A549 (cell line): ENCODE results near the gene CAPN2. TPM values are rescaled to one million over a fixed set of nuclear protein-coding genes. Genes with fewer than 3 reads are reported as not detected.

Experiments
- ATAC-seq, 2 experiments: fragments of 200-7000 bp in 1 of 2; fragments of >200 bp in 1 of 2; cut with Nextera tagmentation in 1 of 2; cut with Tn5 transposase in 1 of 2; 3 replicates each; pipeline versions ENCODE4 v1.8.0 to v1.9.1; 2018 to 2020; ENCODE audit warnings: mild to moderate bottlenecking in 1 of 2, moderate library complexity in 1 of 2
- CTCF ChIA-PET: fragments of 300-600 bp; sonication (Branson Sonifier 250); formaldehyde crosslinking; extraction: SDS; loops from one replicate; lab custom pipeline; 2021; ENCODE audit warnings: antibody characterized with exemption, inconsistent platforms; lab: Yijun Ruan, JAX
- POLR2A ChIA-PET: fragments of 350-600 bp; formaldehyde crosslinking; extraction: SDS; loops from one replicate; lab custom pipeline; 2021; ENCODE audit warnings: antibody characterized with exemption, inconsistent platforms; lab: Yijun Ruan, JAX
- DNase-seq, 2 experiments: peaks; one replicate each; pipeline versions ENCODE4 v3.0.0 to v3.0.0-alpha.2; 2011 to 2016; ENCODE audit warnings: low read depth in 1 of 2, low spot score in 1 of 2
- FAIRE-seq: peaks from 2 replicates; lab custom pipeline; 2011; peaks lifted over from hg19 to GRCh38; lab: Jason Lieb, UNC
- H3K27ac ChIP-seq, 2 experiments: fragments of >200 bp; sonication (Bioruptor Twin); formaldehyde crosslinking; 3 replicates each; pipeline ENCODE4 v1.5.1; 2016 to 2017
- H3K4me1 ChIP-seq: fragments of >200 bp; sonication (Bioruptor Twin); formaldehyde crosslinking; 3 replicates; pipeline ENCODE4 v1.6.1; 2016
- H3K4me2 ChIP-seq: fragments of >200 bp; sonication (Bioruptor Twin); formaldehyde crosslinking; 3 replicates; pipeline ENCODE4 v1.6.1; 2016
- H3K4me3 ChIP-seq: fragments of >200 bp; sonication (Bioruptor Twin); formaldehyde crosslinking; 3 replicates; pipeline ENCODE4 v1.5.1; 2016
- H3K9me3 ChIP-seq: fragments of >200 bp; sonication (Bioruptor Twin); formaldehyde crosslinking; 3 replicates; pipeline ENCODE4 v1.6.1; 2016
- ATOH8 ChIP-seq: fragments of 250-450 bp; sonication (Bioruptor Pico); IDR thresholded peaks from 2 replicates; pipeline ENCODE4 v1.5.0; 2020; ENCODE audit warnings: low read depth, mild to moderate bottlenecking, moderate library complexity
- BHLHE40 ChIP-seq: IDR thresholded peaks from 2 replicates; pipeline ENCODE4 v1.6.1; 2012; ENCODE audit warnings: low read depth, low read length, inconsistent platforms
- CBX2 ChIP-seq: fragments of 200-600 bp; sonication (generic); IDR thresholded peaks from 2 replicates; pipeline ENCODE4 v1.6.1; 2016; ENCODE audit warnings: low read depth, mild to moderate bottlenecking, borderline replicate concordance
- CEBPB ChIP-seq, 2 experiments: fragments of >200 bp in 1 of 2; sonication (Bioruptor Twin) in 1 of 2; formaldehyde crosslinking in 1 of 2; IDR thresholded peaks; 2 replicates each; pipeline ENCODE4 v1.6.1; 2012 to 2016
- CHD2 ChIP-seq: fragments of 150-350 bp; IDR thresholded peaks from 2 replicates; pipeline ENCODE4 v1.6.1; 2014; ENCODE audit warnings: low read length; ENCODE audit not compliant: partially characterized antibody
- EHMT2 ChIP-seq: fragments of 200-600 bp; sonication (generic); IDR thresholded peaks from 2 replicates; pipeline ENCODE4 v1.6.1; 2016; ENCODE audit warnings: antibody characterized with exemption, low read depth, mild to moderate bottlenecking, moderate library complexity
- ELK1 ChIP-seq: fragments of 150-350 bp; IDR thresholded peaks from 2 replicates; pipeline ENCODE4 v1.6.1; 2014; ENCODE audit warnings: low read depth, mild to moderate bottlenecking, low read length
- FOSB ChIP-seq: fragments of 250-450 bp; sonication (Bioruptor Pico); IDR thresholded peaks from 2 replicates; pipeline ENCODE4 v1.5.0; 2020; ENCODE audit warnings: mild to moderate bottlenecking, moderate library complexity
- FOXS1 ChIP-seq: fragments of 250-450 bp; sonication (Bioruptor Pico); IDR thresholded peaks from 2 replicates; pipeline ENCODE4 v1.5.0; 2020; ENCODE audit warnings: mild to moderate bottlenecking, moderate library complexity
- HDAC2 ChIP-seq: fragments of 200-600 bp; sonication (generic); IDR thresholded peaks from 2 replicates; pipeline ENCODE4 v1.6.1; 2016
- HES2 ChIP-seq: fragments of >200 bp; sonication (Bioruptor Twin); formaldehyde crosslinking; IDR thresholded peaks from 2 replicates; pipeline ENCODE4 v1.6.1; 2016
- HEYL ChIP-seq: fragments of 250-450 bp; sonication (Bioruptor Pico); IDR thresholded peaks from 2 replicates; pipeline ENCODE4 v1.8.0; 2021; ENCODE audit warnings: mild to moderate bottlenecking, moderate library complexity
- HOXB5 ChIP-seq: fragments of 250-450 bp; sonication (Bioruptor Pico); IDR thresholded peaks from 2 replicates; pipeline ENCODE4 v1.5.0; 2020; ENCODE audit warnings: mild to moderate bottlenecking, moderate library complexity
- JUNB ChIP-seq: fragments of >200 bp; sonication (Bioruptor Twin); formaldehyde crosslinking; IDR thresholded peaks from 2 replicates; pipeline ENCODE4 v1.6.1; 2016
- KDM5A ChIP-seq: fragments of 200-600 bp; sonication (generic); IDR thresholded peaks from 2 replicates; pipeline ENCODE4 v1.6.1; 2016; ENCODE audit warnings: antibody characterized with exemption, mild to moderate bottlenecking
- MAFK ChIP-seq: fragments of 450-650 bp; IDR thresholded peaks from 2 replicates; pipeline ENCODE4 v1.6.1; 2014; ENCODE audit not compliant: partially characterized antibody
- MAX ChIP-seq: IDR thresholded peaks from 2 replicates; pipeline ENCODE4 v1.6.1; 2012
- NFE2L2 ChIP-seq: fragments of 150-350 bp; conservative IDR thresholded peaks from 2 replicates; pipeline ENCODE4 v1.6.1; 2014; ENCODE audit warnings: low read length
- NR3C1 ChIP-seq: fragments of >200 bp; sonication (Bioruptor Twin); formaldehyde crosslinking; IDR thresholded peaks from 3 replicates; pipeline ENCODE4 v1.6.1; 2017
- PHF8 ChIP-seq: fragments of 200-600 bp; sonication (generic); IDR thresholded peaks from 2 replicates; pipeline ENCODE4 v1.6.1; 2016; ENCODE audit warnings: low read depth, mild to moderate bottlenecking, antibody characterized with exemption, moderate library complexity, borderline replicate concordance
- POLR2A ChIP-seq: IDR thresholded peaks from 2 replicates; pipeline ENCODE4 v1.6.1; 2012; ENCODE audit warnings: mild to moderate bottlenecking, low read length
- POLR2AphosphoS2 ChIP-seq: conservative IDR thresholded peaks from 2 replicates; pipeline ENCODE4 v1.6.1; 2012; ENCODE audit warnings: low read length, improper control_type of control experiment, inconsistent platforms
- REST ChIP-seq: fragments of 200-600 bp; sonication (generic); IDR thresholded peaks from 2 replicates; pipeline ENCODE4 v1.6.1; 2016; ENCODE audit warnings: antibody characterized with exemption, mild to moderate bottlenecking, moderate library complexity
- RFX5 ChIP-seq: fragments of 450-650 bp; IDR thresholded peaks from 2 replicates; pipeline ENCODE4 v1.7.1; 2014; ENCODE audit warnings: antibody characterized with exemption, mild to moderate bottlenecking, moderate library complexity
- TFCP2L1 ChIP-seq: fragments of 250-450 bp; sonication (Bioruptor Pico); IDR thresholded peaks from 2 replicates; pipeline ENCODE4 v1.5.0; 2021; ENCODE audit warnings: mild to moderate bottlenecking
- ZFP36 ChIP-seq: fragments of 450-650 bp; IDR thresholded peaks from 2 replicates; pipeline ENCODE4 v1.6.1; 2014; ENCODE audit warnings: borderline replicate concordance; ENCODE audit not compliant: partially characterized antibody
- WGBS: methylation state at CpG from one replicate; pipeline ENCODE4 v1.1.6; 2017; ENCODE audit errors: missing lambda C conversion rate; 5-methylcytosine and 5-hydroxymethylcytosine counted together
- polyA plus RNA-seq, 4 experiments: library from polyadenylated mRNA; depleted of rRNA in 3 of 4; stranded (reverse); fragments of >200 nt; fragmentation: RNase III in 1 of 4; extraction: RNeasy Plus Mini Kit Qiagen cat#74134 plus additional on column Dnase treatment in 1 of 4; gene quantifications; 2 replicates in 3 of 4; 3 replicates in 1 of 4; pipeline ENCODE4 v1.2.3, GENCODE V29; 2011 to 2017
- TF ChIP-seq, protein P1 (sequence below): fragments of >200 bp; sonication (Bioruptor Twin); formaldehyde crosslinking; IDR thresholded peaks from 3 replicates; pipeline ENCODE4 v1.5.1; 2016

Gene CAPN2
- polyA plus RNA-seq, 2 of the 4 experiments (the other 2 are of a cell fraction): 199 to 300 TPM

DNA sequence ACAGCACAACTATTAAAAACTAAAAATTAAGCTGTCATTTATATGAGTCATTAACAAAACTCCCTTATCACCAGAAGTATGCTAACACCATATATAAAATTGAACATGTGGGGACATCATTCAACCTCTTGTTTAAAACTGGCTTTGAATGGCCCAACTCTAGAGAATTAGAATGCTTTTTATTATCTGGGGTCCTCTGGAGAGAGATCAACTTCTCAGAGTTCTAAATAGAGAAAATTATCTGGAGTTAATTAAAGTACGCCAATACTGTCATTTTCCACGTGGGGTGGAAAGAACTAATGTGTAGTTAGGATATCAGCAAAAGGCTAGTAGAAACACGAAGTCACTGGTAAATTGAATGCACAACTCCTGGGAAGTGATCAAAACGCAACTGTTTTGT, 21.2 kb upstream of the CAPN2 start:
- FAIRE-seq: peak; percentile 7
- ChIA-PET CTCF (interaction anchor here (0.9 to 1.5 kb wide), 4 partner anchors 11 to 558 kb away, joined by 3 to 7 read pairs (median 5); no protein-coding TSS in a partner anchor), POLR2A (no interaction called here)
- Histone ChIP-seq H3K4me3 (no peak overlapping the region), H3K4me2 (no peak overlapping the region), H3K9me3 (no peaks in the 10 kb centered on the region), H3K27ac (no peak overlapping the region), H3K4me1 (no peaks in the 10 kb centered on the region)
- no peak for ATAC-seq
- TF ChIP-seq ATOH8 (CRISPR knock-in tag): no peak
- no peak for TF ChIP-seq REST
- TF ChIP-seq RFX5: no peak
- no peak for TF ChIP-seq HOXB5 (CRISPR knock-in tag)
- no peak for TF ChIP-seq HDAC2
- TF ChIP-seq FOXS1 (CRISPR knock-in tag): no peak
- TF ChIP-seq HEYL (CRISPR knock-in tag): no peak
- no peak for TF ChIP-seq BHLHE40
- no peak for TF ChIP-seq HES2
- no peak for TF ChIP-seq NFE2L2
- TF ChIP-seq KDM5A: no peak
- TF ChIP-seq MAX: no peak
- TF ChIP-seq CBX2: no peak
- DNase-seq: no peak
- WGBS: 39% methylated on average over 4 of the region's 4 CpGs

DNA sequence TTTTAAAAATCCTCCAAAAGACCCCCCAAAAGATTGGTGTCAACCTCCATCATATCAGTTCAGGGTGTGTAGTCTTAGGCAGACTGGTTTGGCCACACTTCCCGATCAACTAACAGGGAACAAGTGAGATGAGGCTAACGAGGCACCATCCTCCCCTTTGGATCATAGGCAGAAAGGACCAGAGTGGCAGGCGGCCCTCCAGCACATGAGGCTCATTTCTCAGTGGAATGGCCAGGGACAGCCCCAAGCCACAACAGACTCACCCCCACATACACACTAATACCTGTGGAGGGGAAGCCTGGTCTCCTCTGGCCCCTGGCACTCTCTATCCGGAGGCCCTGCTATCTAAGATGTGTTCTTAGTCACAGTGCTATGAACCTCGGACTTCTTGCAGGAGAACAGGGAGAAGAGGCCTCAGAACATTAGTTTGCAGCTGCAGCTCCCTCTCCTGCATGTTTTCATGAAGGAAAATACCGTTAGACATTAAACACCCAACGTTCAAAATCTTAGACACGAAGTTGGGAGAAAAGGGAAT, 17.3 kb upstream of the CAPN2 start:
- H3K9me3 ChIP-seq: no peaks in the 10 kb centered on the region
- ChIA-PET CTCF (interaction anchor here (0.6 to 2.4 kb wide), 12 partner anchors 8 to 887 kb away, joined by 3 to 14 read pairs (median 4); partner anchors contain the start of genes CAPN2 and CAPN8), POLR2A (no interaction called here)
- no peak overlapping the region for H3K27ac ChIP-seq
- no peak overlapping the region for H3K4me2 ChIP-seq
- peaks cover 19% of the 10 kb centered on the region for H3K4me1 ChIP-seq
- no peak for DNase-seq
- ATAC-seq: no peak
- FAIRE-seq: no peak
- H3K4me3 ChIP-seq: no peak overlapping the region
- 58% methylated on average over 8 of the region's 8 CpGs for WGBS
- TF ChIP-seq, protein P1, sequence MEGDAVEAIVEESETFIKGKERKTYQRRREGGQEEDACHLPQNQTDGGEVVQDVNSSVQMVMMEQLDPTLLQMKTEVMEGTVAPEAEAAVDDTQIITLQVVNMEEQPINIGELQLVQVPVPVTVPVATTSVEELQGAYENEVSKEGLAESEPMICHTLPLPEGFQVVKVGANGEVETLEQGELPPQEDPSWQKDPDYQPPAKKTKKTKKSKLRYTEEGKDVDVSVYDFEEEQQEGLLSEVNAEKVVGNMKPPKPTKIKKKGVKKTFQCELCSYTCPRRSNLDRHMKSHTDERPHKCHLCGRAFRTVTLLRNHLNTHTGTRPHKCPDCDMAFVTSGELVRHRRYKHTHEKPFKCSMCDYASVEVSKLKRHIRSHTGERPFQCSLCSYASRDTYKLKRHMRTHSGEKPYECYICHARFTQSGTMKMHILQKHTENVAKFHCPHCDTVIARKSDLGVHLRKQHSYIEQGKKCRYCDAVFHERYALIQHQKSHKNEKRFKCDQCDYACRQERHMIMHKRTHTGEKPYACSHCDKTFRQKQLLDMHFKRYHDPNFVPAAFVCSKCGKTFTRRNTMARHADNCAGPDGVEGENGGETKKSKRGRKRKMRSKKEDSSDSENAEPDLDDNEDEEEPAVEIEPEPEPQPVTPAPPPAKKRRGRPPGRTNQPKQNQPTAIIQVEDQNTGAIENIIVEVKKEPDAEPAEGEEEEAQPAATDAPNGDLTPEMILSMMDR: no peak
- TF ChIP-seq JUNB (no peak), CHD2 (no peak), MAFK (no peak), NR3C1 (no peak), KDM5A (no peak), TFCP2L1 (CRISPR knock-in tag) (no peak), EHMT2 (no peak), FOSB (CRISPR knock-in tag) (no peak), MAX (no peak), CEBPB (IDR thresholded peaks at IDR 0.05) (no peak), ELK1 (no peak), POLR2A (no peak), PHF8 (no peak), HDAC2 (no peak), ZFP36 (no peak), POLR2AphosphoS2 (no peak), BHLHE40 (no peak)
